HEK293 (cell line): Measurements from ENCODE around the gene OPHN1.
"Not testable (repeated sequence)": the region's sequence is repeated elsewhere in the genome, so short reads cannot be mapped to it uniquely, and the experiment has no call there.

Experiments
- CTCF ChIA-PET: fragments of 350-600 bp; formaldehyde crosslinking; extraction: SDS; loops from one replicate; lab custom pipeline; 2021; ENCODE audit warnings: antibody characterized with exemption; lab: Yijun Ruan, JAX
- POLR2A ChIA-PET: fragments of 300-600 bp; formaldehyde crosslinking; extraction: SDS; loops from one replicate; lab custom pipeline; 2020; ENCODE audit warnings: antibody characterized with exemption, inconsistent platforms; lab: Yijun Ruan, JAX
- H3K27ac ChIP-seq: fragments of 200-500 bp; sonication (Bioruptor generic); 2 replicates; pipeline ENCODE4 v1.5.1; 2014; ENCODE audit warnings: low read depth, low read length, control low read depth, inconsistent platforms; ENCODE audit errors: extremely low read depth
- H3K36me3 ChIP-seq, 2 experiments: fragments of 200-500 bp in 1 of 2; sonication (Bioruptor generic) in 1 of 2; 1 replicate in 1 of 2; 2 replicates in 1 of 2; pipeline ENCODE4 v1.5.1; 2014 to 2017; ENCODE audit warnings: inconsistent platforms in 2 of 2, low read length in 2 of 2; ENCODE audit not compliant: control insufficient read depth in 2 of 2, insufficient read depth in 1 of 2
- H3K4me1 ChIP-seq: fragments of 200-500 bp; sonication (Bioruptor generic); 2 replicates; pipeline ENCODE4 v1.5.1; 2014; ENCODE audit warnings: mild to moderate bottlenecking, low read length, inconsistent platforms; ENCODE audit not compliant: control insufficient read depth, insufficient read depth
- H3K4me3 ChIP-seq: 2 replicates; pipeline ENCODE4 v1.5.1; 2011; ENCODE audit warnings: low read depth, mild to moderate bottlenecking, control low read depth, low read length, moderate library complexity
- H3K9me3 ChIP-seq: fragments of 200-500 bp; sonication (Bioruptor generic); 2 replicates; pipeline ENCODE4 v1.5.1; 2014; ENCODE audit warnings: low read depth, low read length, inconsistent platforms; ENCODE audit not compliant: control insufficient read depth, insufficient read depth
- KLF10 ChIP-seq: fragments of 450-650 bp; IDR thresholded peaks from 2 replicates; pipeline ENCODE4 v1.5.1; 2018; ENCODE audit warnings: missing biosample characterization, mild to moderate bottlenecking, missing genetic modification characterization
- KLF16 ChIP-seq: fragments of 450-650 bp; formaldehyde crosslinking; IDR thresholded peaks from 2 replicates; pipeline ENCODE4 v1.5.1; 2017; ENCODE audit warnings: missing biosample characterization, missing genetic modification characterization
- KLF7 ChIP-seq: fragments of 450-650 bp; formaldehyde crosslinking; IDR thresholded peaks from 2 replicates; pipeline ENCODE4 v1.5.1; 2016; ENCODE audit warnings: missing biosample characterization, missing genetic modification characterization, borderline replicate concordance
- ZFP69B ChIP-seq: fragments of 450-650 bp; formaldehyde crosslinking; IDR thresholded peaks from 2 replicates; pipeline ENCODE4 v1.5.1; 2016; ENCODE audit warnings: missing biosample characterization, missing genetic modification characterization
- ZNF2 ChIP-seq: fragments of 450-650 bp; formaldehyde crosslinking; IDR thresholded peaks from 2 replicates; pipeline ENCODE4 v1.5.1; 2016; ENCODE audit warnings: missing biosample characterization, missing genetic modification characterization
- ZNF398 ChIP-seq: fragments of 450-650 bp; formaldehyde crosslinking; IDR thresholded peaks from 2 replicates; pipeline ENCODE4 v1.5.1; 2017; ENCODE audit warnings: missing biosample characterization, missing genetic modification characterization
- ZNF518A ChIP-seq: fragments of 450-650 bp; formaldehyde crosslinking; conservative IDR thresholded peaks from 2 replicates; pipeline ENCODE4 v1.5.1; 2016; ENCODE audit warnings: low read depth, missing biosample characterization, missing genetic modification characterization
- ZNF692 ChIP-seq: fragments of 450-650 bp; formaldehyde crosslinking; IDR thresholded peaks from 2 replicates; pipeline ENCODE4 v1.5.1; 2016; ENCODE audit warnings: missing biosample characterization, missing genetic modification characterization
- ZNF776 ChIP-seq: fragments of 450-650 bp; formaldehyde crosslinking; IDR thresholded peaks from 2 replicates; pipeline ENCODE4 v1.5.0; 2017; ENCODE audit warnings: missing biosample characterization, missing genetic modification characterization, borderline replicate concordance

OPHN1 gene

GRCh38 chrX:68284281-68284904 lies 148.9 kb downstream of the OPHN1 start:
- Histone ChIP-seq H3K4me1 (no peaks in the 10 kb centered on the region), H3K36me3 (no peaks in the 10 kb centered on the region), H3K9me3 (no peaks in the 10 kb centered on the region; the same call in 1 of the 2 replicates), H3K4me3 (no peak overlapping the region), H3K27ac (no peak overlapping the region)
- TF ChIP-seq ZNF398 (tag by site-specific recombination) (no peak), KLF10 (no peak), ZNF518A (tag by site-specific recombination) (no peak), ZNF776 (tag by site-specific recombination) (no peak), KLF7 (tag by site-specific recombination) (no peak)
- CTCF ChIA-PET: no interaction called here
- POLR2A ChIA-PET: no interaction called here

GRCh38 chrX:68273887-68274286 lies 159.4 kb downstream of the OPHN1 start:
- no peak overlapping the region for H3K27ac ChIP-seq
- ChIA-PET CTCF (interaction anchor here (1.8 kb wide), 1 partner anchor 77 kb away, joined by 5 read pairs; no protein-coding TSS in a partner anchor), POLR2A (no interaction called here)
- H3K4me1 ChIP-seq: no peaks in the 10 kb centered on the region
- no peak overlapping the region for H3K4me3 ChIP-seq
- no peaks in the 10 kb centered on the region for H3K9me3 ChIP-seq
- no peaks in the 10 kb centered on the region for H3K36me3 ChIP-seq
- TF ChIP-seq ZNF2 (tag by site-specific recombination) (no peak), KLF16 (tag by site-specific recombination) (0 out of 2 replicates have a peak, but pooled peaks have one; percentile 35), ZFP69B (tag by site-specific recombination) (peak; percentile 86), ZNF692 (peak; percentile 88)

GRCh38 chrX:68264793-68265192 lies 168.5 kb downstream of the OPHN1 start:
- POLR2A ChIA-PET, H3K27ac ChIP-seq: not testable (repeated sequence)

More at GRCh38 chrX:68264793-68265192, 168.5 kb downstream of the OPHN1 start:
- H3K4me1 ChIP-seq, H3K9me3 ChIP-seq, H3K36me3 ChIP-seq, CTCF ChIA-PET, H3K4me3 ChIP-seq: not testable (repeated sequence)
